GM18909 (cell line): ENCODE data around the gene LSP1.

Experiments
- ATAC-seq: cut with Tn5 transposase; IDR thresholded peaks from one replicate; pipeline ENCODE4 v1.9.1; 2021; ENCODE audit warnings: mild to moderate bottlenecking; ENCODE audit not compliant: unreplicated experiment, poor library complexity

The LSP1 gene

GRCh38 chr11:1924646-1925372 is 71.9 kb downstream of the LSP1 start:
- ATAC-seq = no peak

GRCh38 chr11:1925373-1926155 is 72.7 kb downstream of the LSP1 start:
- ATAC-seq = no peak

- no peak for ATAC-seq
These were observed 73.5 kb downstream of the LSP1 start for GRCh38 chr11:1926156-1927025.

- no peak for ATAC-seq
These were observed 74.4 kb downstream of the LSP1 start for GRCh38 chr11:1927026-1927847.

- no peak for ATAC-seq
These were observed 75.1 kb downstream of the LSP1 start for GRCh38 chr11:1927848-1928469.

- no peak for ATAC-seq
These were observed 75.6 kb downstream of the LSP1 start for GRCh38 chr11:1928470-1928890.

GRCh38 chr11:1928891-1929541 is 76.1 kb downstream of the LSP1 start:
- ATAC-seq = no peak

GRCh38 chr11:1929621-1930461 is 77.0 kb downstream of the LSP1 start:
- ATAC-seq = no peak

GRCh38 chr11:1930462-1930830 is 77.6 kb downstream of the LSP1 start:
- no peak for ATAC-seq

- ATAC-seq = no peak
These were observed 78.6 kb downstream of the LSP1 start for GRCh38 chr11:1931341-1932104.

GRCh38 chr11:1932105-1932480 is 79.2 kb downstream of the LSP1 start:
- ATAC-seq = no peak

- ATAC-seq = no peak
These were observed 79.8 kb downstream of the LSP1 start for GRCh38 chr11:1932681-1933080.

GRCh38 chr11:1933416-1934334 is 80.8 kb downstream of the LSP1 start:
- no peak for ATAC-seq

GRCh38 chr11:1934335-1935155 is 81.7 kb downstream of the LSP1 start:
- no peak for ATAC-seq

- ATAC-seq = no peak
These were observed 82.5 kb downstream of the LSP1 start for GRCh38 chr11:1935156-1936071.
